A549 (cell line): Measurements from ENCODE around the gene AGBL2.
"Not testable (repeated sequence)": the region's sequence is repeated elsewhere in the genome, so short reads cannot be mapped to it uniquely, and the experiment has no call there.

ENCODE experiments used
- MAX ChIP-seq: IDR thresholded peaks from 2 replicates; pipeline ENCODE4 v1.6.1; 2012
- POLR2A ChIP-seq: IDR thresholded peaks from 2 replicates; pipeline ENCODE4 v1.6.1; 2012; ENCODE audit warnings: mild to moderate bottlenecking, low read length

DNA sequence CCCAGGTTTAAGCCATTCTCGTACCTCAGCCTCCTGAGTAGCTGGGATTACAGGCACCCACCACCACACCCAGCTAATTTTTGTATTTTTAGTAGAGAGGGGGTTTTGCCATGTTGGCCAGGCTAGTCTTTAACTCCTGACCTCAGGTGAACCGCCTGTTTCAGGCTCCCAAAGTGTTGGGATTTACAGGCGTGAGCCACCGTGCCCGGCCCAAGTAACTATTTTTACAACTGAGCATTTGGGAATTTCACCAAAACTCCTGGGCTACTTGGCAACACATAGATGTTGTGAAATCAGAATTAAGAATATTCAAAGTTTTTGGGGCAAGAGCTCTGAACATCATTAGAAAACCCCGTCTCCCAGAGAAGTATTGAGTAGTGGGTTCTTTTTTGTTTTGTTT is 74.7 kb downstream of the AGBL2 start:
- TF ChIP-seq MAX, POLR2A: not testable (repeated sequence)
